ENCODE measurements around the gene SNX21. TPM values are rescaled to one million over a fixed set of nuclear protein-coding genes. Genes with fewer than 3 reads are reported as not detected.

The SNX21 gene
- total and polyA plus RNA-seq, 9 of the 15 experiments (the other 6 are each of a cell fraction or from before 2014, with no cell fraction given) = 0.10 to 1.2 (median 0.42) TPM

- TF ChIP-seq MLLT1 (IDR thresholded peaks at IDR 0.05) (no peak), ZEB2 (IDR thresholded peaks at IDR 0.05) (no peak), HEY1 (CRISPR knock-in tag; IDR thresholded peaks at IDR 0.05; ENCODE audit: borderline replicate concordance) (no peak), GATAD2B (IDR thresholded peaks at IDR 0.05; ENCODE audit: borderline replicate concordance) (no peak), RUNX1 (IDR thresholded peaks at IDR 0.05; ENCODE audit: low read depth) (no peak), JUN (IDR thresholded peaks at IDR 0.05; ENCODE audit: borderline replicate concordance, low read depth, low read length) (no peak), JUN (CRISPR knock-in tag; IDR thresholded peaks at IDR 0.05; ENCODE audit: borderline replicate concordance) (no peak), RBFOX2 (IDR thresholded peaks at IDR 0.05; ENCODE audit: low read depth, low read length) (no peak), HMG20B (CRISPR knock-in tag; IDR thresholded peaks at IDR 0.05) (no peak), CREM (IDR thresholded peaks at IDR 0.05; ENCODE audit: low read depth) (no peak), VEZF1 (CRISPR knock-in tag; IDR thresholded peaks at IDR 0.05) (peak; percentile 33; the same call in 1 of the 2 replicates), IFI16 (CRISPR knock-in tag; IDR thresholded peaks at IDR 0.05) (no peak), CHD1 (IDR thresholded peaks at IDR 0.05; ENCODE audit: low read length) (no peak), NFIX (CRISPR knock-in tag; IDR thresholded peaks at IDR 0.05; ENCODE audit: low read depth) (no peak), RNF219 (CRISPR knock-in tag; IDR thresholded peaks at IDR 0.05) (no peak), TCF3 (CRISPR knock-in tag; IDR thresholded peaks at IDR 0.05) (peak; percentile 76), MAFK (IDR thresholded peaks at IDR 0.05; ENCODE audit: low read length) (no peak), TEAD1 (CRISPR knock-in tag; IDR thresholded peaks at IDR 0.05) (no peak), SMARCA4 (IDR thresholded peaks at IDR 0.05) (0 out of 2 replicates have a peak, but pooled peaks have one; percentile 49), ZC3H11A (IDR thresholded peaks at IDR 0.05; ENCODE audit: low read depth, low read length) (no peak), GTF2B (IDR thresholded peaks at IDR 0.05; ENCODE audit: extremely low read depth, insufficient read length) (no peak), RCOR1 (IDR thresholded peaks at IDR 0.05; ENCODE audit: borderline replicate concordance in 1 of 2, low read depth in 2 of 2, low read length in 2 of 2) (peak; percentile 68 to 96; a peak in 3 of 4 replicates)
- TF ChIP-seq, protein P1, sequence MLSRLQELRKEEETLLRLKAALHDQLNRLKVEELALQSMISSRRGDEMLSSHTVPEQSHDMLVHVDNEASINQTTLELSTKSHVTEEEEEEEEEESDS (CRISPR knock-in tag; IDR thresholded peaks at IDR 0.05) = no peak
These were observed 3.2 kb downstream of the SNX21 start (continued) for GRCh38 chr20:45836841-45837240.
